NCI-H2081 treated with DMSO at 0.1 percent for 48 hours (cell line): ENCODE results near the gene PTPRF.
"Not testable (repeated sequence)": the region's sequence is repeated elsewhere in the genome, so short reads cannot be mapped to it uniquely, and the experiment has no call there.

Experiments
- DNase-seq: peaks from one replicate; lab custom pipeline; 2025; lab: John Stamatoyannopoulos, UW

Gene PTPRF

GRCh38 chr1:43634721-43635120 is 104.0 kb downstream of the PTPRF start:
- DNase-seq, result no peak

- DNase-seq, result no peak
Measured at GRCh38 chr1:43636006-43636641, 105.4 kb downstream of the PTPRF start.

- DNase-seq, result no peak
Measured at GRCh38 chr1:43637267-43637666, 106.6 kb downstream of the PTPRF start.

DNA sequence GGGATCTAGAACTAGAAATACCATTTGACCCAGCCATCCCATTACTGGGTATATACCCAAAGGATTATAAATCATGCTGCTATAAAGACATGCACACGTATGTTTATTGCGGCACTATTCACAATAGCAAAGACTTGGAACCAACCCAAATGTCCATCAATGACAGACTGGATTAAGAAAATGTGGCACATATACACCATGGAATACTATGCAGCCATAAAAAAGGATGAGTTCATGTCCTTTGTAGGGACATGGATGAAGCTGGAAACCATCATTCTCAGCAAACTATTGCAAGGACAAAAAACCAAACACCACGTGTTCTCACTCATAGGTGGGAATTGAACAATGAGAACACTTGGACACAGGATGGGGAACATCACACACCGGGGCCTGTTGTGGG is 107.7 kb downstream of the PTPRF start:
- not testable (repeated sequence) for DNase-seq

DNA sequence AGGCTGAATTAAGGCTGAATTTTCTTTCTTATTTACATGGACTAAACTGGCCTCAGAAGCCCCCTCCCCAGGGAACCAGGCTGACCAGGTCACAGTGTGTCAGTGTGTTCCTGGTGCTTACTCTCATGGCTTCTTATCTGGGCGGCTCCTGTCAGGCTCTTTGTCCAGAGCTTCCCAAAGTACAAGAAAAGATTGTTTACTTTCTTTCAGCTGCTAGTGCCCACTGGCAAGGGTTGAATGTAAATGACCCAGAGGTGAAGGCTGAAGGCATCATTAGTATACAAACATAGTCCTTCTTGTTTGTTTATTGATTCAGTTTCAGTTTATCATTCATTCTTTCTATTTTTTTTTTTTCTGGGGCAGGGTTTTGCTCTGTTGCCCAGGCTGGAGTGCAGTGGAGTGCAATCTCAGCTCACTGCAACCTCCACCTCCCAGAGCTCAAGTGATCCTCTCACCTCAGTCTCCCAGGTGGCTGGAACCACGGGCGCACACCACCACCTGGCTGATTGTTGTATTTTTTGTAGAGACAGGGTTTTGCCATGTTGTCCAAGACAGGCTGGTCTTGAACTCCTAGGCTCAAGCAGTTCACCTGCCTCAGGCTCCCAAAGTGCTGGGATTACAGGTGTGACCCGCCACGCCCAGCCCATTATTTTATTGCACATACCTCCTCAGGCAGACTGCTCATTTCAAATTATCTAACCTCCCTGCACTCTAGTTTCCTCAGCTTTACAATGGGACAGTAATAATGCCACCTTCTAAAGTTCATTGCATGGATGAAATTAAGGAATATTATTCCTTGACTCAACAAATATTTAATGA is 109.5 kb downstream of the PTPRF start:
- no peak for DNase-seq

DNA sequence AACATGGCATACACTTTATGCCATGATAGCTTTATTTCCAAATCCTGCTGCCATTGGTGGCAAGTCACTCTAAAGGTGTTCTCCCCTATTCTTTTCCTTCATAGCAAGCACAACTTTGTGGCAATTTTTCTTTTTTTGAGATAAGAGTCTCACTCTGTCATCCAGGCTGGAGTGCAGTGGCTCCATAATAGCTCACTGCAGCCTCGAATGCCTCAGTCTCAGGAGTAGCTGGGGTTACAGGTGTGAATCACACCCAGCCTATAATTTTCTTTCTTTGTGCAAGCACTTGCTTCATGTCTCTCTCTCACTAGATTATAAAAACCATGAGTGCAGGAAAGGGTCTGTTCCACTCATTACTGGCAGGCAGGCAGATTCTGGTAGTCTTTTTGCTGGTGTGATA is 113.9 kb downstream of the PTPRF start:
- DNase-seq, result no peak

DNA sequence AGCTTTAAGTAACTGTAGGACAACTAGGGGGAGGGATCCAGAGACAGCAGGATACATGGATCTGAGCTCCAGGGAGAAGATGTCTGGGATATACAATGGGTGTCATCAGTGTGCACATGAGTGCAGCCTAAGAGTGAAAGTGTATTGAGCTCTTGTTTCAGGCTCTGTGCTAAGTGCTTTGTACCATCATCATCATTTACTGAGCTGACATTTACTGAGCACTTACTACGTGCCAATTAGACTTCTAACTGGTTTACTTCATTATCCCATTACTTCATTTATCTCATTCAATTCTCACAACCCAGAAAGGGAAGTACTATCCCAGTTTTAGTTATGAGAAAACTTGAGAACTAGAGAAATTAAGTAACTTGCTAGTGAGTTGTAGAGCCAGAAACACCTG is 114.8 kb downstream of the PTPRF start:
- no peak for DNase-seq

DNA sequence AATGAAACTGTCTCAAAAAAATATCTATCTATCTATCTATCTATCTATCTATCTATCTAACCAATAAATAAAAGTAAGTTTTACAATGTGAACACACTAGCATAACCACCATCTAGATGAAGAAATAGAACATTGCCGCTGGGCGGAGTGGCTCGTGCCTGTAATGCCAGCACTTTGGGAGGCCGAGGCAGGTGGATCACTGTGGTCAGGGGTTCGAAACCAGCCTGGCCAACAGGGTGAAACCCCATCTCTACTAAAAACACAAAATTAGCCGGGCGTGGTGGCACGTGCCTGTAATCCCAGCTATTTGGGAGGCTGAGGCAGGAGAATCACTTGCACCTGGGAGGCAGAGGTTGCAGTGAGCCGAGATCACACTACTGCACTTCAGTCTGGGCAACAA is 116.6 kb downstream of the PTPRF start:
- DNase-seq, result not testable (repeated sequence)

GRCh38 chr1:43648221-43648847 is 117.7 kb downstream of the PTPRF start:
- DNase-seq, result no peak

- DNase-seq, result no peak
Measured at GRCh38 chr1:43648876-43649477, 118.3 kb downstream of the PTPRF start.

- DNase-seq, result peak; percentile 96
Measured at GRCh38 chr1:43650310-43651085, 119.8 kb downstream of the PTPRF start.

DNA sequence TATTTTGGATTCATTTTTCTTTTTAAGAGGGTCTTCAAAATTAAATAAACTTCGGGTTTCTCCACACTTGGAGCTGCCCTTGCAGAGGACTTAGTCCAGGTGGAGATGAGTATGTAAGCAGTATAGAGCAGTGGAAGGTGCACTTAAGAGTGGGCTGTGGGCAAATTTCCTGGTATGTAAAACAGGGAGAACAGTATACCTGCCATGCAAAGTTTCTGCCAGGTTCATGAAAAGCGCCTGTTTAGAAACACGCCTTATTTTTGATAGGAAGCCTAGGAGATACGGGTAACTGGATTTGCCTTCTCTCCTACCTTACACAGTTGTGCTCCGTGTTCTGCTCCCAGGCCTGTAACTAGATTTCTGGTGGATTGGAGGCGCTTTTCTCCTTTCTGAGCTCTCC is 120.5 kb downstream of the PTPRF start:
- no peak for DNase-seq

GRCh38 chr1:43651902-43652301 is 121.2 kb downstream of the PTPRF start:
- no peak for DNase-seq

GRCh38 chr1:43653339-43653738 is 122.7 kb downstream of the PTPRF start:
- DNase-seq, result no peak

GRCh38 chr1:43653893-43654292 is 123.2 kb downstream of the PTPRF start:
- DNase-seq, result no peak

DNA sequence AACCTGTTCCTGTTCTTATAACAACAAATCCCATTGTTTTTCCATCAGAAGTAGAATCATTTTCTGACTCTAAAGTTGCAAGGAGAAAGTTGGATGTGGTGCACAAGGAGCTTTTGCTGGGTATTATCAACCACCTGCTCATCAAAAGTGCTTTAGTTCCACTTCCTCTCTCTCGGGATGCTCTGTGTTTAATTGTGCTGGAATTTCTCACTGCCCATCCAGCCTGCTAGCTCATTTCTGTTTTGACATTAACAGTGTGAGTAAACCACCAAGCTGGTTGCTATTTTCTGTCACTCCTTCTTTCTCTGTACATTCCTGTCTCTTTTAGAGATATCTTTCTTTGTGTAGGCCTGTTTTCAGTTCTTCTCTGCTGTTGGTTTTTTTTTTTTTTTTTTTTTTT is 125.3 kb downstream of the PTPRF start:
- DNase-seq, result no peak

GRCh38 chr1:43659212-43660166 is 128.8 kb downstream of the PTPRF start:
- no peak for DNase-seq

DNA sequence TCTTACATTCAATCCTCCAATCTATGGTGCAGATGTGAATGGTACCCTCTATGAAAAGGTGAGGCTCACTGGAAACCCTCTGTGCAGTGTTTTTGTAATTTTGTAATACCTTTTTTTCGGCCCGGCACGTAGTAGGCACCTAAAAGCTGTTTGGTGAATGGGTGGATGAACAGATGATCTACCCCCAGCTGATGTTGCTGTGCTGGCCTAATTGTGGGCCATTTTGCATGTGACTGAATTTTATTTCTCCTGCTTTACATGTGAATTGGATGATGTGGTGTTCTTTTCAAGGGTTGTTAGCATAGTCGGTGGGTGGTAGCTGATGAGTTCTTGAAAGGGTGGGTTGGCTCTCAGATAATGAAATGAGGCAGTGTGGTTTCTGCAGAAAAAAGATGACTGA is 129.7 kb downstream of the PTPRF start:
- DNase-seq, result no peak

DNA sequence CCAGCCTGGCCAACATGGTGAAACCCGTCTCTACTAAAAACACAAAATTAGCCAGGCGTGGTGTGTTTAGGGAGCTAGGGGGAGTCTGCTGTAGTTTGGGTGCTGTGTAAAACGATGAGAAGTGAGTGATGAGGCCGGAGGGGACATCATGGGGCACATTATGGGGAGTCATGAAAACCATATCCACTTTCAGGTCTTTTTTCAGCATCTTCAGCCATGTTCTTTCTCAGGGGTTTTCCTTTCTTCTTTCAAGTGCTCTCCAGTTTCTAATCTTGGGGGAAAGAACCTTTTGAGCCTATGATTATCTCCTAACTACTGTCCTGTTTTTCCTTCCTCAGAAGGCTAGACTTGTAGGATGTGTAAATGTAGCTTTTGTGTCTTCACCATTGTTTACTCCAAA is 133.7 kb downstream of the PTPRF start:
- no peak for DNase-seq

- DNase-seq, result no peak
Measured at GRCh38 chr1:43666608-43667007, 135.9 kb downstream of the PTPRF start.

- no peak for DNase-seq
Measured at GRCh38 chr1:43668956-43669355, 138.3 kb downstream of the PTPRF start.
